Measurements from ENCODE around the gene MIEN1.
"Not testable (repeated sequence)": the region's sequence is repeated elsewhere in the genome, so short reads cannot be mapped to it uniquely, and the experiment has no call there.

The MIEN1 gene

DNA sequence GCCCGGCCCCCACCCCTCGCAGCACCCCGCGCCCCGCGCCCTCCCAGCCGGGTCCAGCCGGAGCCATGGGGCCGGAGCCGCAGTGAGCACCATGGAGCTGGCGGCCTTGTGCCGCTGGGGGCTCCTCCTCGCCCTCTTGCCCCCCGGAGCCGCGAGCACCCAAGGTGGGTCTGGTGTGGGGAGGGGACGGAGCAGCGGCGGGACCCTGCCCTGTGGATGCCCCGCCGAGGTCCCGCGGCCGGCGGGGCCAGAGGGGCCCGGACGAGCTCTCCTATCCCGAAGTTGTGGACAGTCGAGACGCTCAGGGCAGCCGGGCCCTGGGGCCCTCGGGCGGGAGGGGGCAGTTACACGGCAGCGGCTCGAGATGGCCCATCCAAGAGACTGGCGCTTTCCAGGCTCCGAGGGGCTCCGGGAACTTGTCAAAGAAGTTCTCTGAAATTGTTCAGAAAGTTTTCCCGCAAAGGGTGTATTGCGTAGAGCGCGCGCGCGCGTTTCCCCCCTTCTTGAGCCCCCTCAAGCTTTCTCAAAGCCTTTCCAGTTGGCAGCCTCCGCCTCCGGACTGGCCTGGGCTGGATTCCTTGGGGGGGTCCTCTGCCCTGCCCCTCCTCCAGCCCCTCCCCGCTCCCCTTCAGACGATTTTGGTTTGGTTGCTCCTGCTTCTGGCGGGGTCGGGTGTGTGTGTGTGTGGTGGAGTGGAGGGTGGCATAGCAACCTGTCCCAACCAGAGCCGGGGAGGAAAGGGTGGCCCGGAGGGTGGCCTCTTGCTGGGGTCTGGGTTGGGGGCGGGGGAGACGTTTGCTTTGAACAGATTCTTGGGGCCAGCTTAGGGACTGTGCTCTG lies 30.0 kb downstream of the MIEN1 start:
- no peak for DNase-seq (ENCODE audit: low read depth, low spot score)

DNA sequence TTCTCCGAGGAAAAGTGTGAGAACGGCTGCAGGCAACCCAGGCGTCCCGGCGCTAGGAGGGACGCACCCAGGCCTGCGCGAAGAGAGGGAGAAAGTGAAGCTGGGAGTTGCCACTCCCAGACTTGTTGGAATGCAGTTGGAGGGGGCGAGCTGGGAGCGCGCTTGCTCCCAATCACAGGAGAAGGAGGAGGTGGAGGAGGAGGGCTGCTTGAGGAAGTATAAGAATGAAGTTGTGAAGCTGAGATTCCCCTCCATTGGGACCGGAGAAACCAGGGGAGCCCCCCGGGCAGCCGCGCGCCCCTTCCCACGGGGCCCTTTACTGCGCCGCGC lies 30.5 kb downstream of the MIEN1 start, which contains the start of gene ERBB2:
Gene ERBB2 (plus strand): TSS at position 247 of the 330 bp plus-strand sequence. CDS start 175 bp downstream, outside the sequence.
- no peak for DNase-seq (ENCODE audit: low read depth, low spot score)

DNA sequence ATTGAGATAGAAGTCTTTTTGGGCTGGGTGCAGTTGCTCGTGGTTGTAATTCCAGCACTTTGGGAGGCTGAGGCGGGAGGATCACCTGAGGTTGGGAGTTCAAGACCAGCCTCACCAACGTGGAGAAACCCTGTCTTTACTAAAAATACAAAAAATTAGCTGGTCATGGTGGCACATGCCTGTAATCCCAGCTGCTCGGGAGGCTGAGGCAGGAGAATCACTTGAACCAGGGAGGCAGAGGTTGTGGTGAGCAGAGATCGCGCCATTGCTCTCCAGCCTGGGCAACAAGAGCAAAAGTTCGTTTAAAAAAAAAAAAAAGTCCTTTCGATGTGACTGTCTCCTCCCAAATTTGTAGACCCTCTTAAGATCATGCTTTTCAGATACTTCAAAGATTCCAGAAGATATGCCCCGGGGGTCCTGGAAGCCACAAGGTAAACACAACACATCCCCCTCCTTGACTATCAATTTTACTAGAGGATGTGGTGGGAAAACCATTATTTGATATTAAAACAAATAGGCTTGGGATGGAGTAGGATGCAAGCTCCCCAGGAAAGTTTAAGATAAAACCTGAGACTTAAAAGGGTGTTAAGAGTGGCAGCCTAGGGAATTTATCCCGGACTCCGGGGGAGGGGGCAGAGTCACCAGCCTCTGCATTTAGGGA lies 31.0 kb downstream of the MIEN1 start:
- DNase-seq (ENCODE audit: low read depth, low spot score) = not testable (repeated sequence)

DNA sequence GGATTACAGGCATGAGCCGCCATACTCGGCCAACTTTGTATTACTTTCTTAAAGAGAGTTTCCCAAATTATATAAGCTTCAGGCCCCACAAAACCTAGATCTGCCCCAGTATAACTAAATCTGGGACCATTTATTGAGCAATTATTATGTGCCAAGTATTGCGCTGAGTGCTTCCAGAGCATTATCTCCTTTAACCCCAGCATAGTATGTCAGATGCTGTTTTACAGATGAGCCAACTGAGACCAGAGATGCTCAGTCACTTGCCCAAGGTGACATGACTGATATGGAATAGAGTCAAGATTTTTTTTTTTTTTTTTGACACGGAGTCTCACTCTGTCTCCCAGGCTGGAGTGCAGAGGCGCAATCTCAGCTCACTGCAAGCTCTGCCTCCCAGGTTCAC lies 32.4 kb downstream of the MIEN1 start:
- DNase-seq (ENCODE audit: low read depth, low spot score) = no peak

DNA sequence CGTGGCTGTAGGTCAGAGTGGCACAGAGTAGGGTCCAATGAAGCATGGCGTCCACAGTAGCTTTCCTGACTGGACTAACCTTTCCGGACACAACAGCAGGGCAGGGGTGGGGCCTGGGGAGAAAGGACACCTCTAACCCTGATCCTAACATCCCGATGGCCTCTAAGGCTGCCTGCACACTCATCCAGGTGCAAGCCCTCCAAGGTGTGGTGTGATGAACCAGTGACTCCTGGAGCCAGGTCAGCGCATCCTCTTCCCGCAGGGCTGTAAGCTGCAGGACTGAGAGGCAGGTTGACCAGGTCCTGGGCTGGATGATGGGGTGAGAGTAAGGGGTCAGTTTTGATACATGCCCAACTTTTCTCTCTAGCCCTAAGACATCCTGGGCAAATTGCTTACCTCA lies 33.6 kb downstream of the MIEN1 start:
- no peak for DNase-seq (ENCODE audit: low read depth, low spot score)

DNA sequence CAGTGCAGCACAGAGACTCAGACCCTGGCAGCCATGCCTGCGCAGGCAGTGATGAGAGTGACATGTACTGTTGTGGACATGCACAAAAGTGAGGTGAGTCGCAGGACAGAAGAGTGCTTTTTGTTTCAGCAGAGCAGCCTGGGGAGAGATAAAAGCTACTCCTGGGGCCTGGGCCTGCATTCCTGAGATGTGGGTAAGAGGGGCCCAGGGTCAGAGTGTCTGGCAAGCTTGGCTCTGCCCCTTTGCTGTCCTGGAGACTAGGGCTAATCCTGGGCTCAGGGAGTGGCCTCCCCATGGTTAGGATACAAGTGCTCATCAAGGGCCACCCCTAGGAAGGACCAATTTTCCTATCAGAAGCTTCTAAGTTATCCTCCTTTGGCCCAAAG lies 35.2 kb downstream of the MIEN1 start:
- DNase-seq (ENCODE audit: low read depth, low spot score) = no peak

DNA sequence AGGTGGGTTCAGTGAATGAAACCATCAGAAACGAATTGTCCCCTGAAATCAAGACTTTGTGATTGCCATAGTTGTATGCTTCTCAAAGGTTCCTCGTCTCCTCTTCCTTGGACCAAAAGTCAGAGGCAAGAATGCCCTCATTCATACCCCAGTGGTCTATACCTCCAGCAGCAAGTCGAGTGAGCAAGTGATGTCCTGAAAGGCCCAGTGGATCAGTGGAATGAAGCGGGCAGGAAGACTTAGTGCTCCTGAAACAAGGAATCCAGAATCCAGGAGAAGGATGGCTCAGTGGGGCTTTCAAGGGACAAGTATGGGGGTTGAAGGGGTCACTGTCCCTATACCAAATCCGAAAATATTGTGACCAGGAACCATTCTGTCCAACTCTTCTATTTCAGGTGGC lies 35.7 kb downstream of the MIEN1 start:
- DNase-seq (ENCODE audit: low read depth, low spot score) = no peak

DNA sequence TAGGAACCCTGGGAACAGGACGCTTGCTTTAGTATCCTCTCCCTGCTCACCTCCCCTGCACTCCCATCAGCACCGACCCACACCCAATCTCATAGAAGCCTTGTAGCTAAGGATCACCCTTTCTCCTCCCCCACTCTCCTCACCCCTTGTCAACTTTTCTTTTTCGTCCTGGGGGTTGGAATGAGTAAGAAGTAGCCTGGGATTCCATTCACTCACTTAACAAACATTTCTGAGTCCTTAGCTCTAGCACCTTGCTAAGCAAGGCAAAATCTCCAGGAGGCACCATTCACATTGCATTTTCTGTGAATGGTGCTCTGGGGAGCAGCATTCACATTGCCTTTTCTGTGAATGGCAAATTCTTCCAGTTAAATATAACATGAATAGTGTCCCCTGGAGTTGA lies 41.4 kb downstream of the MIEN1 start:
- no peak for DNase-seq (ENCODE audit: low read depth, low spot score)

DNA sequence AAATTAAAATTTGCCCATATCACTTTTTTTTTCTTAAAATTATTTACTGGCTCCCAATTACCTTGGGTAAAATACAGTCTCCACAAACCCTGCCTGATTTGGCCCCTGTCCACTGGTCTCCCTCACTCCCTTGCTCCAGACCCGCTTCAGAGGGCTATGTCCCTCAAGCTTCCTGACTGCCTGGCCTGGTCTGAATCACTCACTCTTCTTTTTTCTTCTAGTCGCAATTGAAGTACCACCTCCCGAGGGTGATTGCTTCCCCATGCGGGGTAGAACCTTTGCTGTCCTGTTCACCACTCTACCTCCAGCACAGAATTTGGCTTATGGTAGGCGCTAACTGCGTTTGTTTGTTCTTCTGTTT lies 41.9 kb downstream of the MIEN1 start:
- DNase-seq (ENCODE audit: low read depth, low spot score) = no peak

DNA sequence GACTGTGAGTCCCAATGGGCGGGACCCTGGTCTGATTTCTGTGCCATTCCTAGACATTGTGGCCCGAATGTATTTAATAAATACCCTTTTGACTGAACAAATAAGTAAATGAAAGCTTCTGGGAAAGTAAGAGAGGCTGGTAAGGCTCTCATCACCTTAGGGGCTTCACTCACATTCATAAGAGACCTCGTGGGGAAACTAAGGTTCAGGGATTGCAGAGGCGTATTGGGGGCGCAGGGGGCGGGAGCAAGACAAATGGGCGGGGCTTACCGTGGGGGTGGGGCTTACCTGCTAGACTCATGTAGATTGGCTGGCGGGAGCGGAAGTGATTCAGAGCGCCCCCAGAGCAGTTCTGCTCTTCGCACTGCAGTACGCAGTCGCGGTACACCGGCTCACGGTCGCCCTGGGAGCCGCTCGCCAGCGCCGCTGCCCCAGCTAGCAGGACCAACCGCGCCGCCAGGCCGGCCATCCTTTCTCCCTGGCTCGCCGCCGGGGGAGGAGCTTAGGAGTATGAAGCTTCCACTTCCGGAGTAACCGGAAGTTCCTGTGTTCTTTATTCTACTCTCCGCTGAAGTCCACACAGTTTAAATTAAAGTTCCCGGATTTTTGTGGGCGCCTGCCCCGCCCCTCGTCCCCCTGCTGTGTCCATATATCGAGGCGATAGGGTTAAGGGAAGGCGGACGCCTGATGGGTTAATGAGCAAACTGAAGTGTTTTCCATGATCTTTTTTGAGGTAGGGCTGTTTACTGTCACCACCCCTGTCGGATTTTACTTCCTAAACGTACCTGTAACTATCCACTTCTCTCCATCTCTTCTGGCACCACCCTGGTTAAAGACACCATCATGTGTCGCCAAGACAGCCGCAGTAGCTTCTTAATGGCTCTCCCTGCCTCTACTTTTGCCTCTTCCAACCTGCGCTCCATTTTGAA lies 42.5 kb downstream of the MIEN1 start, which contains the start of gene PGAP3:
Gene PGAP3 (minus strand): TSS at position 512 of the 929 bp plus-strand sequence. CDS start 43 bp downstream, at position 469.
- DNase-seq (ENCODE audit: low read depth, low spot score) = peak; percentile 65

DNA sequence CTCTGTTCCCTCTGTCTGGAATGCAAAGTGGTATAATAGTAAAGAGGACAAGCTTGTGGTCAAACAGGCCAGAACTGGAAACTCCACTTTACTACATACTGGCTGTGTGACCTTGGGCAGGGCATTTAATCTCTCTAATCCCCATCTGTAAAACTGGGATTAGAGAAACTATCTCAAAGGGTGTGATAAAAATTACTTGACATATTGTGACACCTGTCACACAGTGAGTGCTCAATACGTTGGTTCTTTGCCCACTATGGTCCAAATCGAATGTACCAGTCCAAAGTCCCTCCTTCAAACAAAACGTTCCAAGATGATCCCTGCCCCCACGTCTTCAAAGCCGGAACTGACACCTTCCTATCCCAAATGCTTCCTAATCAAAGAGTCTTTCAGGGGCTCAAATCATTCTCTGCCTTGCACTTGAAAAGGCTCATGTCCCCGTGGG lies 43.2 kb downstream of the MIEN1 start:
- DNase-seq (ENCODE audit: low read depth, low spot score) = no peak

DNA sequence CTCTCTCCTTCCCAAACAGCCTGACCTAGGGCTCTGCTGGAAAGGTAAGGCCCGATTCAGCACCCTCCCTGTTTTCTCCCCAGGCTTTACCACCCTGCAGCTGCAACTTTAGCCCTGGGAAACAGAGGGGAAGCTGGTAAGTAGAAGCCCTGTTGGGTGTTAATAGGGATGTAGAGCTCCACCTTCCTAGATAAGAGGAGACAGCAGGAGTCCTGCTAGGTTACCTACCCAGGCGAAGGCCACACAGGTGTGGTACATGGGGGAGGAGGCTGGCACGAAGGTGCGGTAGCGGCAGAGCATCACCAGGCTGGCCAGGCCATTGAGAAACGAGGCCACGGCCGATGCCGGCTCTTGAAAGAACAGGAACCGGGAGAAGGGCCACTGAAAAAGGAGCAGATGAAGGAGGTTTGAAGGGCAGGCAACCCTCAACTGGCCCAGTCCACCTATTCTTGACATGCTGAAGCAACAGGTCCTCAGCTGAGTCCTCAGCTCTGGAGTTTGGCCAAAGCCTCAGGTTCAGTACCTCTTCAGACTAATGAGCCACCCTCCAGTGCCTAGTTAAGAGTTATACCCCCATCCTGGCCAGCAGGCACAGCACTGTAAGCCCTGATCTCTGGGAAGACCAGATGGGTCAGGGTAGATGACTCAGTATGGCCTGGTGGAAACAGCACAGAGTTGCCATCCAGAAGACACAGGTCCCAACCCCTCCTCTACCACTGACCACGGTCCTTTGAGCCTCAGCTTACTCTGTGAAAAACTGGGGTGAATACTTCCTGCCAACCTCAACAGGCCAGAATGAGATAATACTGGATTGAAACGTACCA lies 45.8 kb downstream of the MIEN1 start:
- DNase-seq (ENCODE audit: low read depth, low spot score) = no peak

DNA sequence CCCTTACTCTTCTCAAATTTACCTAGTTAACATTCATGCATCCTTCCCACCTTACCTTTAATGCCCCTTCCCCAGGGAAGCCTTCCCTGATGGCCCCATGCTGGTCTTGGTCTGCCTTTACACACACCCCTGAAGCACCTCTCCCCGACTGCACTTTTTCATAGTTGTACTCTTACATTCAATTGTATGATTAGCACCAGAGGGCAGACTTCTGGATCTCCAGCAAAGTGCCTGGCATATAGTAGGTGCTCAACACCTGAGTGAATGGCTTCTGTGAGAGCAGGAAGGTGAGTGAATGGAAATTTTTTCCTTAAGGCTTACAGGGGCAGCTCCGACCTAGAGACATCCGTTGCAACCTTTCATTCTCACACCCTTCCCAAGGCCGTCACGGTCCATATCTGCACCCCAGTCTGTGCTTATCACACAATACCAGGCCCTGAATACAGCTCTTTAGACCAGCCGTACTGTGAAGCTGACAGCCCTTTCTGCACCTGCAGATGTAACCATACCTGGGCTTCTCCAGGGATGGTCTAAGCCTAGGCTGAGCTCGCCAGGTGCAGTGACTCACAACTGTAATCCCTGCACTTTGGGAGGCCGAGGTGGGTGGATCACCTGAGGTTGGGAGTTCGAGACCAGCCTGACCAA lies 46.9 kb downstream of the MIEN1 start:
- no peak for DNase-seq (ENCODE audit: low read depth, low spot score)

DNA sequence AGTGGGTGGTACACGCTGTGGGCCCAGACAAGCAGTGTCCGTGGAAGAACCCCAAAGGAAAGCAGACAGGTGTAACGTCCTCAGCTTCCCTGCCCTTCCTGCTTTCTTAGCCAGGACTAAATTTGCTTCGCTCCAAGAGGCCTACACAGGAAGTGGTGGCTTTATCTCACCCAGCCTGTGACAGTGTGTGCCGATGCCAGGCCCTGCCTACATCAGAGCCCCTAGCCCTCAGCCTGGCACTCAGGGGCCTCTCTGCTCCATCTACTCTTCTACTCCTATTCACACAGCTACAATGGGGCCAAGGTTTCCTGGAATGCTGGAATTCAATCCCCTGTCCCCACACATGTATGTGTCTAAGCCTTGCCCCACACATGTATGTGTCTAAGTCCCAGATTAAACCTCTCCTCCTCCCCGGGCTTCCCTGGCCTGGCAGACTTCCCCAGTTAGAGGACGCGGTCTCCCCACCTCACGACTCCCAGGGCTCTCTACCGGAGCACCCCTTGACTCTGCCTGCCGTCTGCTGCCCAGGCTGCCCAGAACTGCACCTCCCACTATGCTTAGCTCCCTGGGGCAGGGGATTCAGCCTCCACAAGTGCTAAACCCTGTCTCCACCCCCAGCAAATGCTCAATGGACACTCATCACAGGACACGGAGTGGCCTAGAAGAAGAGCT lies 50.7 kb downstream of the MIEN1 start:
- no peak for DNase-seq (ENCODE audit: low read depth, low spot score)
